ENCODE measurements around the gene DMXL2. TPM values are rescaled to one million over a fixed set of nuclear protein-coding genes. Genes with fewer than 3 reads are reported as not detected.

The DMXL2 gene
- total and polyA plus RNA-seq, 2 experiments from 2014 or later = 6.1 to 61.1 TPM

DNA sequence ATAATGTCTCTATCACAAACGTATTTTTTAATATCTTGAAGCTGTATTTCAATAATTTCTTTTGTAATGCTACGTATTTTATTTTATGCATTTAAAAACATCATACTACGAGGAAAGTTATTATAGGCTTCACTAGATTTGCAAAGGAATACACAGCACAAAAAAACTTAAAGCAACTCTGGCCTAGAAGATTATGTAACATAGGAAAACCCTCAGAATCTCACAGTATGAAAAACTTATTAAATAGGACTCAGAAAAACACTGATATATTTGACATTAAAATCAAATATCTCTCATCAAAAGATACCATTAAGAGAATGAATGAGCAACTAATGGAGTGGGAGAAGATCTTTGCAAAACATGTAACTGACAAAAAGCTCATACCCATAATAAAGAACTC lies 63.7 kb downstream of the DMXL2 start (continued):
- TF ChIP-seq ZNF462 (CRISPR knock-in tag; IDR thresholded peaks at IDR 0.05) = no peak

DNA sequence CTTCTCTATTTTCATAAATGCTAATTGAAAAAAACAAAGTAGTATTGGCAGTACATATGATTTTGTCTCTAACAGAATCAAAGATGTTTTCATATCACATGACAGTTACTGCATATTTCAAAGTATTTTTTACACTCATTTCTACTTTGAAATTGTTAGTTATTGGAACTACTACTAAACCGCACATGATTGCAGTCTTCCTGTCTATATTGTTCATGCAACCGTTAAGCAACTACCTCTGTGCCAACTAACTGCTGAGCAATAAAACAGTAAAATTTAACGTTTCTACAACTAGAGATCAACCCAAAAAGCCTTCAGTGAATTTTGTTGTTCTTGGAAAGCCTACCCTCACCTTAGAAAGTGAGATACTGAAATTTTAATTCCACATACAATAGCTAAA lies 64.2 kb downstream of the DMXL2 start:
- H3K79me2 ChIP-seq (replicated peaks; ENCODE audit: insufficient read depth) = no peaks in the 10 kb centered on the region
- no peaks in the 10 kb centered on the region for H3K27me3 ChIP-seq (ENCODE audit: insufficient read depth)
- no peaks in the 10 kb centered on the region for H3K9me2 ChIP-seq (ENCODE audit: insufficient read depth)
- no peak overlapping the region for H3K4me3 ChIP-seq
- H3K27ac ChIP-seq (ENCODE audit: low read depth) = no peak overlapping the region
- no peaks in the 10 kb centered on the region for H3F3A ChIP-seq (replicated peaks; ENCODE audit: low read depth)
- TF ChIP-seq NANOG (IDR thresholded peaks at IDR 0.05; ENCODE audit: borderline replicate concordance) (no peak), CTCF (conservative IDR thresholded peaks at IDR 0.05; ENCODE audit: low read depth in 2 of 2) (no peak), STAT1 (IDR thresholded peaks at IDR 0.05; ENCODE audit: unreplicated experiment) (no peak), EZH2phosphoT487 (IDR thresholded peaks at IDR 0.05; ENCODE audit: unreplicated experiment) (no peak), ZNF114 (CRISPR knock-in tag; IDR thresholded peaks at IDR 0.05) (no peak)
- Mint-ChIP-seq H3K36me3 (ENCODE audit: low read depth) (no peaks in the 10 kb centered on the region), H3K9me3 (no peaks in the 10 kb centered on the region), H3K27ac (no peak overlapping the region), H3K4me3 (no peak overlapping the region), H3K27me3 (ENCODE audit: insufficient read depth, low read depth, poor library complexity) (peaks cover 3% of the 10 kb centered on the region), H3K4me1 (peaks cover 3% of the 10 kb centered on the region; the same call in 2 of the 3 replicates)
- no peaks in the 10 kb centered on the region for H4K20me1 ChIP-seq (replicated peaks; ENCODE audit: insufficient read depth)
- no peaks in the 10 kb centered on the region for H3K4me1 ChIP-seq (ENCODE audit: insufficient read depth)
- DNase-seq (ENCODE audit: low spot score) = no peak
- no peak overlapping the region for H3K4me2 ChIP-seq
- no peaks in the 10 kb centered on the region for H3K36me3 ChIP-seq (ENCODE audit: insufficient read depth)
- ATAC-seq = no peak
- H2AFZ ChIP-seq = no peak overlapping the region
